ENCODE results near the gene TLR4.

The TLR4 gene

DNA sequence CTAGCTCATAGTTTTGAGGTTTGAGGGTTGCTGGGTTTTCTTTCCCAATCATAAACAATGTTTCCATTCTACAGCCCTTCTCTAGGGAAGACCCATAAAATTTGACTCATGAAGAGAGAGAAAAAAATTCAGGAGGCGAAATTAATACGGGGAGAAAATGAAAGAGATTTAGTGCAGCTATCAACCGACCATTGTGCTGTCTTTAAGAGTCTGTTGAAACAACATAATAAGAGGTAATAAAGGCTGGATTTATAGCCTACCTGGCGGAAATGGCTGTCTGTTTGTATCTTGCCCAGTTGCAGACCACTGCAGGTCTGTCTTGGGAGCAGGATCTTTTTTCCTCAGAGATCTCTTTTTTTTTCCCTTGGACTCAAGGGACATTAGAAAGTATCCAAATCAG, 66.9 kb downstream of the TLR4 start:
- H3K36me3 ChIP-seq (ENCODE audit: control insufficient read depth, insufficient read depth, low read length), result no peaks in the 10 kb centered on the region
- H3K27me3 ChIP-seq (ENCODE audit: control insufficient read depth, insufficient read depth, low read length), result no peaks in the 10 kb centered on the region
- no peak overlapping the region for H3K4me3 ChIP-seq (ENCODE audit: low read length)
- no CpG with 5 or more reads among the region's 4 CpGs for WGBS (ENCODE audit: insufficient coverage, insufficient read length)
- H3K4me1 ChIP-seq (ENCODE audit: control insufficient read depth, insufficient read depth, low read length), result no peaks in the 10 kb centered on the region
- H3K9me3 ChIP-seq (ENCODE audit: control insufficient read depth, insufficient read depth, low read length), result no peaks in the 10 kb centered on the region
- no peak for DNase-seq (ENCODE audit: low read depth, low spot score)
- H3K27ac ChIP-seq (ENCODE audit: low read length), result no peak overlapping the region

DNA sequence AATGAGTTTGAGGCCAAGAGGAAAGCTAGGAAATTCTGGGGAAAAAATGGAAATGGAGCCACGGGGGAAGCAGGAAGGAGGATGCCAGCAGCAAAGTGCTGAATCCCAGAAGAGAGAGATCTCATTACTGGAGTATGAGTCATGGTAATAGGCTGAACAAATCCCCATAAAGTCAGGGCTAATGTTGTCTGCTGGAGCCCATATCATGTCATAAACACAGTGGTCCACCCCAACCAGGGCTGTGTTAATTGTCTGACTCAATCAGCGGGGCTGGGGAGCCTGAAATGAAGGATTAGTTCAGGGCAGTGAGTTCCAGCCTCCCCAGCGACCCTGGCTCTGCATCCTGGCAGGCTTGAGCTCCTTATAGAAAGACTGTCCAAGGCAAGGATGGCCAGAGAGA, 68.8 kb downstream of the TLR4 start:
- no CpG with 5 or more reads among the region's 3 CpGs for WGBS (ENCODE audit: insufficient coverage, insufficient read length)
- H3K9me3 ChIP-seq (ENCODE audit: control insufficient read depth, insufficient read depth, low read length), result no peaks in the 10 kb centered on the region
- H3K4me3 ChIP-seq (ENCODE audit: low read length), result no peak overlapping the region
- DNase-seq (ENCODE audit: low read depth, low spot score), result no peak
- no peaks in the 10 kb centered on the region for H3K4me1 ChIP-seq (ENCODE audit: control insufficient read depth, insufficient read depth, low read length)
- H3K27me3 ChIP-seq (ENCODE audit: control insufficient read depth, insufficient read depth, low read length), result no peaks in the 10 kb centered on the region
- H3K27ac ChIP-seq (ENCODE audit: low read length), result no peak overlapping the region
- no peaks in the 10 kb centered on the region for H3K36me3 ChIP-seq (ENCODE audit: control insufficient read depth, insufficient read depth, low read length)
